K562 (cell line): ENCODE data around the gene SULT2B1. TPM values are rescaled to one million over a fixed set of nuclear protein-coding genes. Genes with fewer than 3 reads are reported as not detected.
A peak's percentile ranks its signal among the peaks of the same experiment; 100 is the strongest.

Source experiments
- ATAC-seq: fragments of 200-7000 bp; cut with Tn5 transposase; 3 replicates; pipeline ENCODE4 v1.9.1; 2020; ENCODE audit warnings: moderate library complexity
- BruUV-seq: library from RNA; stranded (reverse); fragments of 400-500 nt; replicated peaks from 2 replicates; lab custom pipeline; 2021; lab: Mats Ljungman, UMichigan
- CTCF ChIA-PET: fragments of 300-600 bp; formaldehyde crosslinking; extraction: SDS; loops from one replicate; lab custom pipeline; 2021; ENCODE audit warnings: low intra/inter-chr PET ratio; lab: Yijun Ruan, JAX
- POLR2A ChIA-PET: fragments of 300-600, 350-650 bp; sonication (Branson Sonifier 250); formaldehyde crosslinking; extraction: SDS; loops from one replicate; lab custom pipeline; 2021; ENCODE audit warnings: antibody characterized with exemption, inconsistent platforms; lab: Yijun Ruan, JAX
- DNase-seq, 4 experiments: peaks; one replicate each; pipeline versions ENCODE4 v3.0.0 to v3.0.0-alpha.2; 2011 to 2018; ENCODE audit warnings: low spot score in 3 of 4, mixed read lengths in 3 of 4; ENCODE audit errors: extremely low read depth in 1 of 4
- FAIRE-seq: peaks from 2 replicates; lab custom pipeline; 2011; peaks lifted over from hg19 to GRCh38; lab: Jason Lieb, UNC
- H2AFZ ChIP-seq: 2 replicates; pipeline ENCODE4 v1.6.0; 2011; ENCODE audit warnings: low read depth, low read length, control low read depth, inconsistent platforms
- H3K27ac ChIP-seq: fragments of 200-600 bp; 3 replicates; pipeline ENCODE4 v1.8.0; 2011; ENCODE audit warnings: low read depth, mild to moderate bottlenecking, control low read depth, inconsistent platforms, low read length, moderate library complexity, mixed read lengths; ENCODE audit errors: extremely low read depth
- H3K27me3 ChIP-seq, 2 experiments: fragments of 300-600 bp in 1 of 2; 2 replicates in 1 of 2; 3 replicates in 1 of 2; pipeline versions ENCODE4 v1.6.0 to v1.8.0; 2011; ENCODE audit warnings: inconsistent platforms in 2 of 2, low read length in 2 of 2, mild to moderate bottlenecking in 1 of 2, mixed read lengths in 1 of 2, moderate library complexity in 1 of 2; ENCODE audit not compliant: control insufficient read depth in 2 of 2, insufficient read depth in 2 of 2
- H3K36me3 ChIP-seq: fragments of 300-600 bp; 3 replicates; pipeline ENCODE4 v1.8.0; 2011; ENCODE audit warnings: mild to moderate bottlenecking, low read length, inconsistent platforms; ENCODE audit not compliant: control insufficient read depth, insufficient read depth
- H3K4me1 ChIP-seq, 2 experiments: fragments of 200-600 bp in 1 of 2; replicated peaks in 1 of 2; 2 replicates in 1 of 2; 3 replicates in 1 of 2; pipeline versions ENCODE4 v1.5.1 to v1.8.0; 2011; ENCODE audit warnings: inconsistent platforms in 2 of 2, low read length in 2 of 2, mild to moderate bottlenecking in 1 of 2, mixed read lengths in 1 of 2, moderate library complexity in 1 of 2; ENCODE audit not compliant: control insufficient read depth in 2 of 2, insufficient read depth in 2 of 2
- H3K4me2 ChIP-seq: 2 replicates; pipeline ENCODE4 v1.6.1; 2011; ENCODE audit warnings: low read length, control low read depth, inconsistent platforms, mixed read lengths; ENCODE audit not compliant: insufficient read depth
- H3K4me3 ChIP-seq: fragments of 200-600 bp; sonication (generic), shearing (Covaris generic); 2 replicates; pipeline ENCODE4 v1.5.1; 2016; ENCODE audit warnings: control low read depth, inconsistent platforms
- H3K79me2 ChIP-seq: fragments of 200-600 bp; 3 replicates; pipeline ENCODE4 v1.8.0; 2011; ENCODE audit warnings: low read length, inconsistent platforms; ENCODE audit not compliant: control insufficient read depth, insufficient read depth
- H3K9ac ChIP-seq, 2 experiments: 2 replicates each; pipeline versions ENCODE4 v1.6.0 to v1.6.1; 2011; ENCODE audit warnings: low read depth in 2 of 2, low read length in 2 of 2, control low read depth in 1 of 2, inconsistent platforms in 1 of 2, mild to moderate bottlenecking in 1 of 2, mixed read lengths in 1 of 2; ENCODE audit not compliant: insufficient read depth in 1 of 2
- H3K9me1 ChIP-seq: one replicate; pipeline ENCODE4 v1.6.0; 2011; ENCODE audit warnings: inconsistent platforms, mild to moderate bottlenecking, low read length, moderate library complexity; ENCODE audit not compliant: control insufficient read depth, insufficient read depth
- H3K9me3 ChIP-seq: replicated peaks from 2 replicates; pipeline ENCODE4 v1.5.1; 2011; ENCODE audit warnings: low read depth, low read length, inconsistent platforms; ENCODE audit not compliant: control insufficient read depth, insufficient read depth
- H4K20me1 ChIP-seq: replicated peaks from 2 replicates; pipeline ENCODE4 v1.6.1; 2011; ENCODE audit warnings: low read length, inconsistent platforms, mixed read lengths; ENCODE audit not compliant: control insufficient read depth, insufficient read depth
- CREM ChIP-seq: IDR thresholded peaks from 2 replicates; pipeline ENCODE4 v1.6.1; 2014; ENCODE audit warnings: antibody characterized with exemption, low read depth
- ETS1 ChIP-seq: conservative IDR thresholded peaks from 2 replicates; pipeline ENCODE4 v1.6.1; 2011; ENCODE audit warnings: low read depth, mild to moderate bottlenecking, low read length; ENCODE audit not compliant: control insufficient read depth
- KAT2B ChIP-seq: IDR thresholded peaks from one replicate; pipeline ENCODE4 v1.6.1; 2012; ENCODE audit warnings: low read depth, mild to moderate bottlenecking, control low read depth, inconsistent platforms, low read length, moderate library complexity
- MEF2D ChIP-seq: conservative IDR thresholded peaks from 2 replicates; pipeline ENCODE4 v1.6.1; 2016; ENCODE audit warnings: low read depth, missing genetic modification characterization, missing compliant biosample characterization
- MYBL2 ChIP-seq, 2 experiments: fragments of 450-650 bp in 1 of 2; sonication (generic) in 1 of 2; formaldehyde crosslinking in 1 of 2; IDR thresholded peaks; 2 replicates each; pipeline versions ENCODE4 v1.6.1 to v1.8.1; 2017 to 2022; ENCODE audit warnings: borderline replicate concordance in 1 of 2, inconsistent platforms in 1 of 2, low read depth in 1 of 2, mild to moderate bottlenecking in 1 of 2, missing genetic modification reagents in 1 of 2, moderate library complexity in 1 of 2
- PYGO2 ChIP-seq: fragments of 450-650 bp; IDR thresholded peaks from 2 replicates; pipeline ENCODE4 v1.6.1; 2016; ENCODE audit warnings: mild to moderate bottlenecking, missing genetic modification characterization, moderate library complexity, missing compliant biosample characterization
- RBM25 ChIP-seq: fragments of 200-400 bp; formaldehyde crosslinking; IDR thresholded peaks from 2 replicates; pipeline ENCODE4 v1.6.1; 2018; ENCODE audit warnings: low read length, low read depth, moderate library complexity; ENCODE audit not compliant: severe bottlenecking
- RFX1 ChIP-seq: fragments of 450-650 bp; IDR thresholded peaks from 2 replicates; pipeline ENCODE4 v1.6.1; 2016; ENCODE audit warnings: mild to moderate bottlenecking, moderate library complexity
- SOX6 ChIP-seq: fragments of 450-650 bp; IDR thresholded peaks from 2 replicates; pipeline ENCODE4 v1.6.1; 2014; ENCODE audit warnings: mild to moderate bottlenecking
- STAT6 ChIP-seq: sonication (generic); formaldehyde crosslinking; IDR thresholded peaks from 2 replicates; pipeline ENCODE4 v1.8.1; 2023; ENCODE audit warnings: mild to moderate bottlenecking, missing genetic modification reagents
- ZNF143 ChIP-seq: sonication (generic); formaldehyde crosslinking; IDR thresholded peaks from 2 replicates; pipeline ENCODE4 v1.9.0; 2022; ENCODE audit warnings: mild to moderate bottlenecking, missing genetic modification reagents
- WGBS: fragments of 100-300 bp; shearing (Covaris generic); methylation state at CpG from one replicate; pipeline ENCODE4 v1.1.6; 2016; ENCODE audit warnings: low coverage, mixed read lengths; ENCODE audit not compliant: insufficient coverage; ENCODE audit errors: missing lambda C conversion rate; 5-methylcytosine and 5-hydroxymethylcytosine counted together
- in situ Hi-C: fragments of 300-500 bp; cut with MboI; formaldehyde crosslinking; loops from 4 replicates; pipeline ENCODE4 v1.15.0; 2018; ENCODE audit warnings: inconsistent platforms, mixed read lengths
- intact Hi-C: fragments of 100-400 bp; cut with micrococcal nuclease; formaldehyde crosslinking; loops from 2 replicates; pipeline ENCODE4 v1.14.2; 2022
- polyA plus RNA-seq, 8 experiments: library from polyadenylated mRNA; depleted of rRNA in 4 of 8; stranded (reverse) in 5 of 8; unstranded in 3 of 8; fragments of >200 nt; fragmentation: Nextera tagmentation in 2 of 8; fragmentation: Illumina TruSeq in 1 of 8; extraction: Ambion mirVana in 2 of 8; extraction: Trizol in 1 of 8; gene quantifications; 2 replicates each; pipeline versions ENCODE4 v1.2.1 to v1.2.3, GENCODE V29; 2011 to 2014; ENCODE audit warnings: inconsistent platforms in 1 of 8, missing spikeins in 1 of 8
- total RNA-seq, 7 experiments: library from RNA; depleted of rRNA in 6 of 7; stranded (reverse); fragments of >200 nt in 6 of 7; fragmentation: Illumina TruSeq in 2 of 7; extraction: Trizol in 2 of 7; gene quantifications; 2 replicates each; pipeline versions ENCODE4 v1.2.1 to v1.2.3, GENCODE V29; 2011 to 2021; ENCODE audit warnings: low replicate concordance in 1 of 7
- TF ChIP-seq, protein P1 (sequence below): sonication (generic); formaldehyde crosslinking; IDR thresholded peaks from 2 replicates; pipeline ENCODE4 v1.8.1; 2023; ENCODE audit warnings: mild to moderate bottlenecking, missing genetic modification reagents
- TF ChIP-seq, protein P2 (sequence below): fragments of 450-650 bp; conservative IDR thresholded peaks from 2 replicates; pipeline ENCODE4 v1.6.1; 2016; ENCODE audit warnings: missing genetic modification characterization, low read depth, mild to moderate bottlenecking, missing compliant biosample characterization, moderate library complexity

Gene SULT2B1
- total and polyA plus RNA-seq, 9 of the 15 experiments (the other 6 are each of a cell fraction or from before 2014, with no cell fraction given): 0.09 to 0.62 (median 0.22) TPM; not detected in 2

- no peaks in the 10 kb centered on the region; the same call in 1 of the 2 replicates for H4K20me1 ChIP-seq
- 52% methylated on average over 37 of the region's 39 CpGs for WGBS
- BruUV-seq: no TSS peak
- intact Hi-C loops: no loop called here
- POLR2A ChIA-PET: interaction anchor here (0.6 to 6.1 kb wide), 3 partner anchors 11 to 27 kb away, joined by 3 to 85 read pairs (median 8); partner anchors contain the start of genes RPL18 and SPHK2
- CTCF ChIA-PET: no interaction called here
- H3K27ac ChIP-seq: no peak within 1 kb of the TSS
- no peak within 1 kb of the TSS for H3K4me2 ChIP-seq
- H3K79me2 ChIP-seq: no peaks in the 10 kb centered on the region
- ATAC-seq: no peak
- peak within 1 kb of the TSS in 1 of 2 experiments; percentile 42; a peak in 2 of 4 replicates for H3K9ac ChIP-seq
- H3K4me3 ChIP-seq: no peak within 1 kb of the TSS
- no peak for FAIRE-seq
- H3K4me1 ChIP-seq: peaks cover 0 to 31% of the 10 kb centered on the region in 2 experiments; a peak in 2 of 5 replicates
- no peak for DNase-seq
- H3K27me3 ChIP-seq: no peaks in the 10 kb centered on the region
- H3K9me3 ChIP-seq: no peaks in the 10 kb centered on the region
- in situ Hi-C loops: no loop called here
- H3K36me3 ChIP-seq: no peaks in the 10 kb centered on the region
- H3K9me1 ChIP-seq: no peaks in the 10 kb centered on the region
- no peak within 1 kb of the TSS for H2AFZ ChIP-seq
- TF ChIP-seq SOX6: no peak
- TF ChIP-seq PYGO2 (tag): no peak
- TF ChIP-seq CREM: no peak
- peak; percentile 16 for TF ChIP-seq RBM25
- TF ChIP-seq, protein P1, sequence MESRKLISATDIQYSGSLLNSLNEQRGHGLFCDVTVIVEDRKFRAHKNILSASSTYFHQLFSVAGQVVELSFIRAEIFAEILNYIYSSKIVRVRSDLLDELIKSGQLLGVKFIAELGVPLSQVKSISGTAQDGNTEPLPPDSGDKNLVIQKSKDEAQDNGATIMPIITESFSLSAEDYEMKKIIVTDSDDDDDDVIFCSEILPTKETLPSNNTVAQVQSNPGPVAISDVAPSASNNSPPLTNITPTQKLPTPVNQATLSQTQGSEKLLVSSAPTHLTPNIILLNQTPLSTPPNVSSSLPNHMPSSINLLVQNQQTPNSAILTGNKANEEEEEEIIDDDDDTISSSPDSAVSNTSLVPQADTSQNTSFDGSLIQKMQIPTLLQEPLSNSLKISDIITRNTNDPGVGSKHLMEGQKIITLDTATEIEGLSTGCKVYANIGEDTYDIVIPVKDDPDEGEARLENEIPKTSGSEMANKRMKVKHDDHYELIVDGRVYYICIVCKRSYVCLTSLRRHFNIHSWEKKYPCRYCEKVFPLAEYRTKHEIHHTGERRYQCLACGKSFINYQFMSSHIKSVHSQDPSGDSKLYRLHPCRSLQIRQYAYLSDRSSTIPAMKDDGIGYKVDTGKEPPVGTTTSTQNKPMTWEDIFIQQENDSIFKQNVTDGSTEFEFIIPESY: 0 out of 2 replicates have a peak, but pooled peaks have one; percentile 26
- no peak for TF ChIP-seq RFX1
- no peak for TF ChIP-seq ZNF143 (CRISPR knock-in tag)
- TF ChIP-seq ETS1: no peak
- TF ChIP-seq MYBL2 (IDR thresholded peaks at IDR 0.05; ENCODE audit: low read depth): no peak
- TF ChIP-seq MYBL2 (CRISPR knock-in tag; IDR thresholded peaks at IDR 0.05; ENCODE audit: borderline replicate concordance): no peak
- TF ChIP-seq, protein P2, sequence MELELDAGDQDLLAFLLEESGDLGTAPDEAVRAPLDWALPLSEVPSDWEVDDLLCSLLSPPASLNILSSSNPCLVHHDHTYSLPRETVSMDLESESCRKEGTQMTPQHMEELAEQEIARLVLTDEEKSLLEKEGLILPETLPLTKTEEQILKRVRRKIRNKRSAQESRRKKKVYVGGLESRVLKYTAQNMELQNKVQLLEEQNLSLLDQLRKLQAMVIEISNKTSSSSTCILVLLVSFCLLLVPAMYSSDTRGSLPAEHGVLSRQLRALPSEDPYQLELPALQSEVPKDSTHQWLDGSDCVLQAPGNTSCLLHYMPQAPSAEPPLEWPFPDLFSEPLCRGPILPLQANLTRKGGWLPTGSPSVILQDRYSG (tag): no peak
- no peak for TF ChIP-seq STAT6 (CRISPR knock-in tag)
- no peak for TF ChIP-seq KAT2B
- TF ChIP-seq MEF2D (tag): no peak
Observed at GRCh38 chr19:48606463-48607358, 54.7 kb downstream of the SULT2B1 start, which contains the start of gene SPACA4. Gene SPACA4 (plus strand): TSS chr19:48606742. CDS start chr19:48606979, 237 bp downstream.
